Activated T-cell treated with anti-CD3 and anti-CD28 coated beads, Interleukin-2, amount 50 U/mL, for 48 hours (primary cell): ENCODE measurements around the gene FCRL3.
"Not testable (repeated sequence)": the region's sequence is repeated elsewhere in the genome, so short reads cannot be mapped to it uniquely, and the experiment has no call there.

Source experiments
- DNase-seq, 2 experiments: peaks; one replicate each; pipeline ENCODE4 v3.0.0-alpha.2; 2020

Gene FCRL3, protein sequence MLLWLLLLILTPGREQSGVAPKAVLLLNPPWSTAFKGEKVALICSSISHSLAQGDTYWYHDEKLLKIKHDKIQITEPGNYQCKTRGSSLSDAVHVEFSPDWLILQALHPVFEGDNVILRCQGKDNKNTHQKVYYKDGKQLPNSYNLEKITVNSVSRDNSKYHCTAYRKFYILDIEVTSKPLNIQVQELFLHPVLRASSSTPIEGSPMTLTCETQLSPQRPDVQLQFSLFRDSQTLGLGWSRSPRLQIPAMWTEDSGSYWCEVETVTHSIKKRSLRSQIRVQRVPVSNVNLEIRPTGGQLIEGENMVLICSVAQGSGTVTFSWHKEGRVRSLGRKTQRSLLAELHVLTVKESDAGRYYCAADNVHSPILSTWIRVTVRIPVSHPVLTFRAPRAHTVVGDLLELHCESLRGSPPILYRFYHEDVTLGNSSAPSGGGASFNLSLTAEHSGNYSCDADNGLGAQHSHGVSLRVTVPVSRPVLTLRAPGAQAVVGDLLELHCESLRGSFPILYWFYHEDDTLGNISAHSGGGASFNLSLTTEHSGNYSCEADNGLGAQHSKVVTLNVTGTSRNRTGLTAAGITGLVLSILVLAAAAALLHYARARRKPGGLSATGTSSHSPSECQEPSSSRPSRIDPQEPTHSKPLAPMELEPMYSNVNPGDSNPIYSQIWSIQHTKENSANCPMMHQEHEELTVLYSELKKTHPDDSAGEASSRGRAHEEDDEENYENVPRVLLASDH

DNA sequence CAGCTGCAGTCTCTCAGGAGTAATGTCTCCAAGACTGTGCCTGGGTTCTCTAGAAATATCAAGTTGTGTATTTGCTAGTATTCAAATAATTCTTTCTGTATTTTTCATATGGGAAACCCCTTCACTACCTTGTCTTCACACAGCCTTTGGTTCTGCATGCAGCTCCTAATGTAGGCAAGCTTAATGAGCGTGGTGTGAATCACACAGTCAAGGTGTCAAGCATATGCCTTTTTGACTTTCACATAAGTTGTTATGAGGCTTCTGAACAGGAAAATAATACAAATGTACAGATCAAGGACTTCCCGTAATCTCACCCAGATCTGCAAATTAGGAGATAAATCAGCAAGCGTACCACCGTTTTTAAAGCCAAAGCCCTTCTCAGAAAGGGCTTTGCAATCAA is at the start of gene FCRL3:
TSS of gene FCRL3 (minus strand) at position 38 of the 400 bp plus-strand sequence. CDS start 280 bp downstream, outside the sequence.
- DNase-seq, result no peak

- no peak for DNase-seq
Observed at GRCh38 chr1:157748262-157748817, 47.8 kb upstream of the FCRL3 start.

- DNase-seq, result no peak
Observed at GRCh38 chr1:157739229-157739901, 38.8 kb upstream of the FCRL3 start.

DNA sequence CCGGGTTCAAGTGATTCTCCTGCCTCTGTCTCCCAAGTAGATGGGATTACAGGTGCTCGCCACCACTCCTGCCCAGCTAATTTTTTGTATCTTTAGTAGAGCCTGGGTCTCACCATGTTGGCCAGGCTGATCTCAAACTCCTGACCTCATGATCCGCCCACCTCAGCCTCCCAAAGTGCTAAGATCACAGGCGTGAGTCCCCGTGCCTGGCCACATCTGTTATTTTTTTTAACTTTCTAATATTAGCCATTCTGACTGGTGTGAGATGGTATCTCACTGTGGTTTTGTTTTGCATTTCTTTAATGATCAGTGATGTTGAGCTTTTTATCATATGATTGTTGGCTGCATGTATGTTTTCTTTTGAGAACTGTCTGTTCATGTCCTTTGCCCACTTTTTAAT is 35.4 kb upstream of the FCRL3 start:
- not testable (repeated sequence) for DNase-seq

GRCh38 chr1:157734321-157734720 is 33.8 kb upstream of the FCRL3 start:
- DNase-seq, result no peak

DNA sequence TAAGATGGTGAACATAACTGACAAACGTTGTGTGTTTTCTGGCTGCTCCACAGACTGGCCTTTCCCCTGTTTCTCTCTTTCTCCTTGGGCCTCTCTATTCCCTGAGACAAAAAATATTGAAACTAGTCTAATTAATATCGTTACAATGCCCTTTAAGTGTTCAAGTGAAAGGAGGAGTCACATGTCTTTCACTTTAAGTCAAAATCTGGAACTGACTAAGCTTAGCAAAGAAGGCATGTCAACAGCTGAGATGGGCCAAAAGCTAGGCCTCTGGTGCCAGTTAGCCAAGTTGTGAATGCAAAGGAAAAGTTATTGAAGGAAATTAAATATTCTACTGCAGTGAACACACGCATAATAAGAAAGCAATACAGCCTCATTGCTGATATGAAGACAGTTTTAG is 32.2 kb upstream of the FCRL3 start:
- DNase-seq, result no peak

DNA sequence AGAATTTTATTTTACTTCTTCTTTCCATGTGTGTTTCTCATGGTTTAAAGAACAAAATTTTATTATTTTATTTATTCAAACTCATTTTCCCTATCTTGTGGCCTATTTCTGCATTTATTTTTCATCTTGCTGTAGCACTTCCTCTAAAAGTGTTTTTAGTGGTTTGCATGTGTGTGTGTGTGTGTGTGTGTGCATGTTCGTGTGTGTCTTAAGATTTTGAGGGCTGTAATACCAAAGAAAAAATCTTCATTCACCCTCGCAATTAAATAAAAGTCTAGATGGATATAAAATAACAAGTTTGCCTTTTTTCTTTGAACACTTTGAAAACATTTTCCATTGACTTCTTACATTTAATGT is 24.6 kb upstream of the FCRL3 start:
- no peak for DNase-seq

DNA sequence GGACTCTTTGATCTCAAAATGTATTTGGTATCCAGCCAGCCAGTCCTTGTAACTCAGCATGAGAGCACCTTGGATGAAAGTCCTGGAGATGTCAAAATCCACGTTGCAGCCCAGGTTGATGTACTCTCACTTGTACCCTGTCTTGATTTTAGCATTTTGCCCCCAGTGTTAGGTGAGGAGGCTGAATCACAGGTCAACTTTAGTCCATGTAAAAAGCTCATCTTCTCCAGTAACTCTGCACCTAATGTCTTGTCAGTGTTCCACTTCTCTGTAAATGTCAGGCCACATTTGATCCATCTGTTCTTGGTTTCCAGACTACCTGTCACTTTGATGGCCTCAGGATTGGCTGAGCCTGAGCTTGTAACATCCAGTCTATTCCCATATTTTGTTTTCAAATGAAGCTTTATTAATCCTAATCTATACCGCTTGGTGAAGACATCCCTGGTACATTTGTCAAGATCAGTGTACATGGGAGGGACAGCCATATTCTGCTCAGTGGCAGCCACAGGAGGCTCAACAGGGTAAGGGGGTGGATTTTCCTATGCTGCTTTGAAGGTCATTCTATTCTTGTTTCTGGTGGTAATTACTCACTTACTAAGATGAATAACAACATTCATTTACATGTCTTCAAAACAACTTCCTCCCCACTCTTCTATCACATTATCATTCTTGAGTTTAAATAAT is 24.1 kb upstream of the FCRL3 start:
- DNase-seq, result no peak

GRCh38 chr1:157723157-157723556 is 22.6 kb upstream of the FCRL3 start:
- DNase-seq, result no peak

- DNase-seq, result no peak
Observed at GRCh38 chr1:157721985-157722384, 21.4 kb upstream of the FCRL3 start.

GRCh38 chr1:157715736-157716135 is 15.2 kb upstream of the FCRL3 start:
- no peak for DNase-seq

DNA sequence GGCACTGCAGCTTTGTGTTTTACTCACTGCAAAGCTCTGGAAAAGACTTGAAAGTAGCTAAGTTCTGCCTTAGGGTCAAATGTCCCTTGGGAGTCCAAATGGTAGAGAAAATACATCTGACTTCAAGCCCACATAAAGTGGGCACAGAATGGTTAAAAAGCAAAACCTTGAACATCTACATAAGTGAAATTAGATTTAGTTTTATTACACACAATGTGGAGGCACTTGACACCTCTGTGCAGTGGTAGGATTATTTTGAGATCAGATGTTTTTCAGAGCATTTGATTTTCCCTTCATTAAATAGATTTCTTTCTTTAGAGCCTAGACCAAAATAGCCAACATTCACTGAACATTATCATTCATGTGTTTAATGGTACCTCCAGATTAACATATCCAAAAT is 11.2 kb upstream of the FCRL3 start:
- no peak for DNase-seq

DNA sequence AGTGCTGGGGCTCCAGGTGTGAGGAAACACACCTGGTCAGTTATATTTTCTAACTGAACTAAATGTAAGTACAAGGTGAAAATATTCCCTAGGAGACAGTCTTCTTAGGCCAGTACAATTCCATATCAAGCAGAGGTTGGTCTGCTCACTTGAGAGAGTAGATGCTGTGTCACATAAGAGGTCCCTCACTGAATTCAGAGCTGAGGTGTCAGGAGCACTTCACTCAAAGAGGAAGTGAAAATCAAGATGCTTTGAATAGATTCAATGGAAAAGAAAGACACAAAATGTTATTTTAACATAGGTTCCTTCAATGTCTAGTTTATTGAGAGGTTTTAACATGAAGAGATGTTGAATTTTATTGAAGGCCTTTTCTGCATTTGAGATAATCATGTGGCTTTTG is 4.3 kb upstream of the FCRL3 start:
- DNase-seq, result no peak

DNA sequence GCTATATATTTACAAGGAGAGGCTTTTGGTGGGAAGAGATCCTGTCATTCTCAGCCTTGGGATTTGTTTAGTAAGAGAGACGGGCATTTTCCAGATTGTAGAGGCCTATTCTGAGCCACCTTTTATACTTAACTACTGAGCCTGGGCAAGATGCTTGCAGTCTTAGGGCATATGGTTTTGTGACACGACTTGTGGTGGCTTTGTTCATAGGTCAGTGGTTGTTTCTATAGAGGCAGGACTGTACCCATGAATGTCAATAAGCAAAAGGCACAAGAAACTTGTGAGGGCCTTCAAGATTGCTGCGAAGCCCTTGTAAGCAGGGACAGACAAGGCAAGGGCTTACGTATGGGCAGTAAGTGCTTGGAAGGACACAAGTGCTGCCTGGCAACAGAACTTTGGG is 3.4 kb upstream of the FCRL3 start:
- DNase-seq, result no peak

- DNase-seq, result no peak
Observed at GRCh38 chr1:157702308-157702825, 1.8 kb upstream of the FCRL3 start.

DNA sequence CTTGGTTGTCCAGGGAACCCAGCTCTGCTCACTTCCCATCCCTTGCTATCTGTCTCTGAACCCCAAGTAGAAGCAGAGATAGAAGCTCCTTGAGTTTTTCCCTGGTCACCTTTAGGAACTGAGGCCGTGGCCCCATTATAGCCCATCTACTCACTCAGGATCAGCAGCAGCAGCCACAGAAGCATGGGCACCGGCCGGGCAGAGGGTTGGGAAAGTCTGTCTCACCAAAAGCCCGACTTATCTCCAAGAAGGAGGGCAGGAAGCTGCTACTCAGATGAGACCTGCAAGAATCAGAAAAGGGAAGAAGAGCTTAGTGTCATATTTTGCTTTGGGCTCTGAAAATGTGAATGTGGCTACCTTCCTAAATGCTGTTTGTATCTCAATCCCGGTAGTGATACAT is 264 bp downstream of the FCRL3 start:
- no peak for DNase-seq

DNA sequence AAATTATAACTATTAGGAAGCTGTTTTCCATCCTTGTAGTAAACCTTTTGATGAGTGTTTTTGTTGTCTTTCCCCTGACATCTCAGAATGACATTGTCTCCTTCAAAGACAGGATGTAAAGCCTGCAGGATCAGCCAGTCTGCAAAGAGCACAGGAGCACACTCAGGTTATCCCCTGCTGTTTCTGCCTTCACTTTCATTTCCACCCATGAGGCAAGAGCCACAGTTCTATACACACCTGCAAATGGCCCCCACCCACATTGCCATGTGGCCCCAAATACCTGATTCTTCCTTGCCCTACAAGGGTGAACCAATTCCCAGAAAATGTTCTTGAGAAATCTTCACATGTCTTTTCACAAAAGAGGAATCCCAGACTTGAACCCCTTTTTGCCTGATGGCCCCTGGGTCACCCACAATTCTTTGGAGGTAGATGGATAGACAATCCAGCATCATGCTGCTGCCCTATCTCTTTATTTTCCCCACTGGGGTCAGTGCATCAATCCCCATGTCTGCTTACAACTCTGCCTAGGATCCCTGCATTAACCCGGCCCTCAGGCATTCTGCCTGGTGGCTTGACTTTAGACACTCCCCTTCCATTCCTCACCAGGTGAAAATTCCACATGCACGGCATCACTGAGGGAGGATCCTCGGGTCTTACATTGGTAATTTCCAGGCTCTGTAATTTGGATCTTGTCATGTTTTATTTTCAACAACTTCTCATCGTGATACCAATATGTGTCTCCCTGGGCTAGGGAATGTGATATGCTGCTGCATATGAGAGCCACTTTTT is 2.6 kb downstream of the FCRL3 start:
- DNase-seq, result no peak

GRCh38 chr1:157696966-157697628 is 3.5 kb downstream of the FCRL3 start:
- DNase-seq, result no peak

DNA sequence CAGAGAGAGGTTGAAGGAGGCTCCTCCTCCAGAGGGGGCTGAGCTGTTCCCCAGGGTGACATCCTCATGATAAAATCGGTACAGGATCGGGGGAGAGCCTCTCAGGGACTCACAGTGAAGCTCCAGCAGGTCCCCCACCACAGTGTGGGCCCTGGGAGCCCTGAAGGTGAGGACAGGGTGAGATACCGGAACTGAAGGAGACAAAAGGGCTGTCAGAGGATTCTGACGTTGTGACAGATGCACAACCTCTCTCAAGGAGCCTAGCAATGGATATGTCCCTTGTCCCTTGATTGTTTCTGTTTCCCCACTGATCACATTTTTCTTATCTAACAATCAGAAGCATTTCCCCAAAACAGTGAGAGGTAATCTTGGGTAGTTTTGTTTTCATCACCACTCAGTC is 5.2 kb downstream of the FCRL3 start:
- DNase-seq, result no peak

GRCh38 chr1:157691285-157691920 is 9.2 kb downstream of the FCRL3 start:
- DNase-seq, result no peak
